H1 (cell line): ENCODE measurements around the gene HSP90B1. TPM values are rescaled to one million over a fixed set of nuclear protein-coding genes. Genes with fewer than 3 reads are reported as not detected.

ENCODE experiments used
- SP4 ChIP-seq: IDR thresholded peaks from 2 replicates; pipeline ENCODE4 v1.6.1; 2012; ENCODE audit warnings: low read length, inconsistent platforms
- SUZ12 ChIP-seq: fragments of 200-600 bp; sonication (generic); IDR thresholded peaks from 2 replicates; pipeline ENCODE4 v1.6.1; 2012; ENCODE audit warnings: mild to moderate bottlenecking, inconsistent platforms, low read length, moderate library complexity, mixed read lengths
- TEAD4 ChIP-seq: IDR thresholded peaks from 2 replicates; pipeline ENCODE4 v1.6.1; 2012; ENCODE audit warnings: low read depth, low read length, inconsistent platforms, mixed read lengths
- polyA plus RNA-seq, 7 experiments: library from polyadenylated mRNA; depleted of rRNA in 3 of 7; stranded (reverse) in 5 of 7; unstranded in 2 of 7; fragments of >200 nt in 5 of 7; fragments of 200-250 nt in 2 of 7; gene quantifications; 1 replicate in 5 of 7; 2 replicates in 1 of 7; 4 replicates in 1 of 7; pipeline versions ENCODE4 v1.2.1 to v1.2.3, GENCODE V29; 2011 to 2013; ENCODE audit warnings: missing spikeins in 2 of 7, mixed read lengths in 2 of 7
- total RNA-seq: library from RNA; stranded (reverse); fragmentation: NEBNext Ultra II Directional; extraction: Animal tissue kit (Norgen Biotek cat#: 25700); gene quantifications from 2 replicates; pipeline ENCODE4 v1.2.1, GENCODE V29; 2021

HSP90B1 gene
- total and polyA plus RNA-seq, 2 of the 8 experiments (the other 6 are each of a cell fraction or from before 2014, with no cell fraction given): 161 to 847 TPM

- TF ChIP-seq TEAD4 (no peak), SP4 (no peak), SUZ12 (no peak)
Measured at GRCh38 chr12:103952497-103952896, 22.3 kb downstream of the HSP90B1 start (continued).
